H9 (cell line): ENCODE data around the gene SEPTIN7. TPM values are rescaled to one million over a fixed set of nuclear protein-coding genes. Genes with fewer than 3 reads are reported as not detected.

Experiments
- DNase-seq: peaks from one replicate; pipeline ENCODE4 v3.0.0-alpha.2; 2017
- H2AFZ ChIP-seq: one replicate; pipeline ENCODE4 v1.6.1; 2013; ENCODE audit warnings: mild to moderate bottlenecking, low read length, control low read depth, moderate library complexity
- H2AK5ac ChIP-seq: 2 replicates; pipeline ENCODE4 v1.6.1; 2013; ENCODE audit warnings: low read length, control low read depth, mixed read lengths; ENCODE audit not compliant: insufficient read length
- H2BK120ac ChIP-seq: one replicate; pipeline ENCODE4 v1.6.1; 2013; ENCODE audit warnings: low read depth, mild to moderate bottlenecking, low read length, control low read depth, inconsistent platforms; ENCODE audit not compliant: poor library complexity, severe bottlenecking
- H2BK12ac ChIP-seq: 2 replicates; pipeline ENCODE4 v1.6.1; 2013; ENCODE audit warnings: low read length, control low read depth, mixed read lengths, low read depth; ENCODE audit not compliant: insufficient read length
- H2BK15ac ChIP-seq: 2 replicates; pipeline ENCODE4 v1.6.1; 2013; ENCODE audit warnings: low read depth, low read length, control low read depth
- H2BK20ac ChIP-seq: one replicate; pipeline ENCODE4 v1.6.1; 2013; ENCODE audit warnings: low read depth, mild to moderate bottlenecking, low read length, control low read depth, inconsistent platforms; ENCODE audit not compliant: poor library complexity, severe bottlenecking
- H2BK5ac ChIP-seq: 2 replicates; pipeline ENCODE4 v1.6.1; 2013; ENCODE audit warnings: low read length, control low read depth, mixed read lengths; ENCODE audit not compliant: insufficient read length
- H3K14ac ChIP-seq: 2 replicates; pipeline ENCODE4 v1.6.1; 2013; ENCODE audit warnings: low read length, control low read depth; ENCODE audit not compliant: insufficient read depth
- H3K18ac ChIP-seq: 2 replicates; pipeline ENCODE4 v1.6.1; 2013; ENCODE audit warnings: low read depth, mild to moderate bottlenecking, mixed read lengths, low read length, control low read depth; ENCODE audit not compliant: insufficient read length
- H3K23ac ChIP-seq: 2 replicates; pipeline ENCODE4 v1.6.1; 2013; ENCODE audit warnings: low read length, control low read depth, mixed read lengths, low read depth; ENCODE audit not compliant: insufficient read length
- H3K23me2 ChIP-seq: 2 replicates; pipeline ENCODE4 v1.6.1; 2013; ENCODE audit warnings: low read depth, mild to moderate bottlenecking, mixed read lengths, low read length, control low read depth; ENCODE audit not compliant: insufficient read length, poor library complexity, severe bottlenecking
- H3K27ac ChIP-seq: 2 replicates; pipeline ENCODE4 v1.5.1; 2013; ENCODE audit warnings: low read length, control low read depth, mixed read lengths, low read depth; ENCODE audit not compliant: insufficient read length
- H3K27me3 ChIP-seq: 2 replicates; pipeline ENCODE4 v1.6.1; 2013; ENCODE audit warnings: low read length, control low read depth, inconsistent platforms; ENCODE audit not compliant: insufficient read depth
- H3K4ac ChIP-seq: 2 replicates; pipeline ENCODE4 v1.6.1; 2013; ENCODE audit warnings: low read depth, mild to moderate bottlenecking, control low read depth, inconsistent platforms, low read length, moderate library complexity
- H3K4me1 ChIP-seq: 2 replicates; pipeline ENCODE4 v1.6.1; 2013; ENCODE audit warnings: low read length, control low read depth, inconsistent platforms; ENCODE audit not compliant: insufficient read depth
- H3K4me2 ChIP-seq: 2 replicates; pipeline ENCODE4 v1.6.1; 2013; ENCODE audit warnings: low read length, control low read depth, mixed read lengths; ENCODE audit not compliant: insufficient read length, insufficient read depth
- H3K56ac ChIP-seq: 2 replicates; pipeline ENCODE4 v1.6.1; 2013; ENCODE audit warnings: low read depth, mild to moderate bottlenecking, mixed read lengths, low read length, control low read depth; ENCODE audit not compliant: insufficient read length
- H3K79me1 ChIP-seq: 2 replicates; pipeline ENCODE4 v1.6.1; 2013; ENCODE audit warnings: low read depth, mild to moderate bottlenecking, moderate library complexity, low read length, control low read depth, inconsistent platforms; ENCODE audit not compliant: insufficient read depth, poor library complexity, severe bottlenecking
- H3K79me2 ChIP-seq: 2 replicates; pipeline ENCODE4 v1.6.1; 2013; ENCODE audit warnings: low read length, control low read depth, inconsistent platforms; ENCODE audit not compliant: insufficient read depth
- H3K9ac ChIP-seq: 2 replicates; pipeline ENCODE4 v1.6.1; 2013; ENCODE audit warnings: low read length, control low read depth, mixed read lengths; ENCODE audit not compliant: insufficient read length; ENCODE audit errors: extremely low read depth
- H3K9me3 ChIP-seq: one replicate; pipeline ENCODE4 v1.6.1; 2013; ENCODE audit warnings: low read depth, low read length, inconsistent platforms; ENCODE audit not compliant: control insufficient read depth
- H3T11ph ChIP-seq: one replicate; pipeline ENCODE4 v1.6.1; 2013; ENCODE audit warnings: mild to moderate bottlenecking, low read length, control low read depth, inconsistent platforms
- H4K20me1 ChIP-seq: one replicate; pipeline ENCODE4 v1.6.1; 2013; ENCODE audit not compliant: control insufficient read depth, insufficient read length, insufficient read depth
- H4K5ac ChIP-seq: 2 replicates; pipeline ENCODE4 v1.6.1; 2013; ENCODE audit warnings: low read depth, mild to moderate bottlenecking, mixed read lengths, low read length, control low read depth; ENCODE audit not compliant: insufficient read length
- H4K8ac ChIP-seq: replicated peaks from 2 replicates; pipeline ENCODE4 v1.6.1; 2013; ENCODE audit warnings: low read length, control low read depth, mixed read lengths, low read depth; ENCODE audit not compliant: insufficient read length
- H4K91ac ChIP-seq: 2 replicates; pipeline ENCODE4 v1.6.1; 2013; ENCODE audit warnings: low read depth, mild to moderate bottlenecking, moderate library complexity, mixed read lengths, low read length, control low read depth; ENCODE audit not compliant: insufficient read length
- H3K27ac Mint-ChIP-seq, 3 experiments: 2 replicates in 2 of 3; 3 replicates in 1 of 3; pipeline ENCODE4 v1.8.0; 2020 to 2021; ENCODE audit warnings: mixed read lengths in 3 of 3, mild to moderate bottlenecking in 1 of 3, moderate library complexity in 1 of 3
- H3K27me3 Mint-ChIP-seq: 2 replicates; pipeline ENCODE4 v1.8.0; 2021; ENCODE audit warnings: low read depth, mild to moderate bottlenecking, moderate library complexity, mixed read lengths
- H3K36me3 Mint-ChIP-seq, 3 experiments: 2 replicates in 2 of 3; 3 replicates in 1 of 3; pipeline ENCODE4 v1.8.0; 2020 to 2021; ENCODE audit warnings: low read depth in 3 of 3, mixed read lengths in 3 of 3; ENCODE audit not compliant: insufficient read depth in 1 of 3
- H3K4me1 Mint-ChIP-seq, 2 experiments: 2 replicates each; pipeline ENCODE4 v1.8.0; 2020; ENCODE audit warnings: mixed read lengths in 2 of 2
- H3K4me3 Mint-ChIP-seq, 2 experiments: 2 replicates in 1 of 2; 3 replicates in 1 of 2; pipeline ENCODE4 v1.8.0; 2020 to 2021; ENCODE audit warnings: mild to moderate bottlenecking in 2 of 2, mixed read lengths in 2 of 2, moderate library complexity in 1 of 2
- H3K9me3 Mint-ChIP-seq, 2 experiments: 2 replicates in 1 of 2; 3 replicates in 1 of 2; pipeline ENCODE4 v1.8.0; 2020; ENCODE audit warnings: mild to moderate bottlenecking in 2 of 2, mixed read lengths in 2 of 2, moderate library complexity in 1 of 2
- CTCF ChIP-seq: fragments of 200-600 bp; sonication (generic); conservative IDR thresholded peaks from 3 replicates; pipeline ENCODE4 v1.8.0; 2021; ENCODE audit warnings: antibody characterized with exemption, mild to moderate bottlenecking
- total RNA-seq: library from RNA; stranded (reverse); gene quantifications from 2 replicates; pipeline ENCODE4 v1.2.1, GENCODE V29; 2021

Gene SEPTIN7
- total RNA-seq, 1 experiment from 2014 or later, result 184 TPM

- Histone ChIP-seq H3K18ac (no peak overlapping the region), H4K91ac (no peak overlapping the region), H3K23ac (no peak overlapping the region), H2BK12ac (no peak overlapping the region), H4K5ac (no peak overlapping the region), H2AK5ac (no peak overlapping the region), H3K79me1 (no peaks in the 10 kb centered on the region), H3K9me3 (no peaks in the 10 kb centered on the region), H3K9ac (no peak overlapping the region), H3K4ac (no peak overlapping the region), H3K23me2 (no peaks in the 10 kb centered on the region), H4K8ac (no peak overlapping the region), H3K79me2 (no peaks in the 10 kb centered on the region), H3K27ac (no peak overlapping the region), H3T11ph (no peak overlapping the region), H2BK120ac (no peak overlapping the region), H3K27me3 (no peaks in the 10 kb centered on the region), H2BK5ac (no peak overlapping the region), H3K4me2 (no peak overlapping the region), H4K20me1 (no peaks in the 10 kb centered on the region), H2BK20ac (no peak overlapping the region), H2BK15ac (no peak overlapping the region), H2AFZ (no peak overlapping the region), H3K56ac (no peak overlapping the region), H3K4me1 (no peaks in the 10 kb centered on the region), H3K14ac (no peak overlapping the region)
- no peak for DNase-seq
- H3K9me3 Mint-ChIP-seq, result no peaks in the 10 kb centered on the region
- no peaks in the 10 kb centered on the region for H3K27me3 Mint-ChIP-seq
- TF ChIP-seq CTCF, result no peak
- no peaks in the 10 kb centered on the region for H3K36me3 Mint-ChIP-seq
- H3K4me3 Mint-ChIP-seq, result no peak overlapping the region
- no peaks in the 10 kb centered on the region for H3K4me1 Mint-ChIP-seq
- no peak overlapping the region for H3K27ac Mint-ChIP-seq
Measured at GRCh38 chr7:35777121-35777520, 23.7 kb upstream of the SEPTIN7 start.
